Measurements from ENCODE around the gene SLCO4C1. TPM values are rescaled to one million over a fixed set of nuclear protein-coding genes. Genes with fewer than 3 reads are reported as not detected.

The SLCO4C1 gene
- total and polyA plus RNA-seq, 2 of the 4 experiments (the other 2 are of a cell fraction) = not detected

GRCh38 chr5:102249381-102249780 lies 46.7 kb downstream of the SLCO4C1 start:
- dilution Hi-C loops (cut with HindIII; ENCODE audit: low sequenced_read_pairs, unreplicated experiment) = no loop called here
- in situ Hi-C loops (cut with MboI; ENCODE audit: low sequenced_read_pairs) = no loop called here
- no peak overlapping the region for H2BK20ac ChIP-seq (ENCODE audit: low read depth, low read length)

More at GRCh38 chr5:102249381-102249780, 46.7 kb downstream of the SLCO4C1 start:
- intact Hi-C loops (cut with micrococcal nuclease) = no loop called here
- no peaks in the 10 kb centered on the region for H3K9me1 ChIP-seq (ENCODE audit: insufficient read depth, low read length)
- TF ChIP-seq CTCF (conservative IDR thresholded peaks at IDR 0.05; ENCODE audit: low read depth, low read length) (no peak), USF2 (IDR thresholded peaks at IDR 0.05; ENCODE audit: low read depth, low read length) (no peak), RCOR1 (IDR thresholded peaks at IDR 0.05; ENCODE audit: insufficient replicate concordance, low read length) (no peak), MAZ (IDR thresholded peaks at IDR 0.05; ENCODE audit: borderline replicate concordance, low read depth, low read length) (no peak), SMC3 (IDR thresholded peaks at IDR 0.05; ENCODE audit: low read depth, low read length) (no peak), BHLHE40 (IDR thresholded peaks at IDR 0.05; ENCODE audit: low read depth, low read length) (no peak), FOS (IDR thresholded peaks at IDR 0.05; ENCODE audit: low read depth, low read length) (no peak), POLR2A (IDR thresholded peaks at IDR 0.05; ENCODE audit: low read depth, low read length) (no peak), RAD21 (IDR thresholded peaks at IDR 0.05; ENCODE audit: low read length) (no peak), RFX5 (IDR thresholded peaks at IDR 0.05; ENCODE audit: low read depth, low read length) (no peak), MAFK (IDR thresholded peaks at IDR 0.05; ENCODE audit: low read depth, low read length) (no peak), CEBPB (IDR thresholded peaks at IDR 0.05; ENCODE audit: low read depth, low read length) (no peak), CHD1 (IDR thresholded peaks at IDR 0.05; ENCODE audit: low read depth, low read length) (no peak), ELK1 (IDR thresholded peaks at IDR 0.05; ENCODE audit: borderline replicate concordance, low read depth, low read length) (no peak)
- no peak overlapping the region for H2AK9ac ChIP-seq (replicated peaks; ENCODE audit: low read depth, low read length, poor library complexity)
- H3K23ac ChIP-seq (ENCODE audit: low read depth, low read length) = no peak overlapping the region
- no peak overlapping the region for H3K4ac ChIP-seq (ENCODE audit: low read depth, low read length)
- no CpG with 5 or more reads among the region's 3 CpGs for WGBS, 2 experiments (ENCODE audit: extremely low coverage in 2 of 2, insufficient read length in 1 of 2)
- H4K20me1 ChIP-seq (ENCODE audit: insufficient read depth, low read length) = no peaks in the 10 kb centered on the region
- H2AK5ac ChIP-seq (ENCODE audit: low read depth, low read length) = no peak overlapping the region
- H2BK5ac ChIP-seq (ENCODE audit: low read depth, low read length, poor library complexity, severe bottlenecking) = no peak overlapping the region
- H3K27ac ChIP-seq (ENCODE audit: insufficient read depth, low read length) = no peak overlapping the region
- CTCF ChIA-PET = no interaction called here
- DNase-seq = no peak
- POLR2A ChIA-PET (ENCODE audit: unreplicated experiment) = no interaction called here
- H3K14ac ChIP-seq (replicated peaks; ENCODE audit: low read depth, low read length) = no peak overlapping the region
- H3K9ac ChIP-seq (ENCODE audit: low read depth, low read length) = no peak overlapping the region
- no peaks in the 10 kb centered on the region for H3K36me3 ChIP-seq (ENCODE audit: control insufficient read depth, insufficient read depth, low read length)
- BruUV-seq (replicated peaks) = no TSS peak
- H4K91ac ChIP-seq (ENCODE audit: insufficient read depth, low read depth, low read length) = no peak overlapping the region
- no peak for ATAC-seq (ENCODE audit: low read depth)
- H2BK15ac ChIP-seq (ENCODE audit: low read depth, low read length) = no peak overlapping the region
- H3K56ac ChIP-seq (ENCODE audit: extremely low read depth, insufficient read depth, low read length) = no peak overlapping the region
- H3K18ac ChIP-seq (ENCODE audit: low read depth, low read length) = no peak overlapping the region
- H3K4me3 ChIP-seq (ENCODE audit: insufficient read depth, low read depth, low read length) = no peak overlapping the region
- H4K8ac ChIP-seq (ENCODE audit: low read depth in 2 of 2, low read length in 2 of 2) = no peak overlapping the region
- no peaks in the 10 kb centered on the region for H3K79me1 ChIP-seq (ENCODE audit: low read depth in 1 of 2, low read length in 2 of 2)
- H2BK120ac ChIP-seq (ENCODE audit: low read depth, low read length) = no peak overlapping the region
- H3K4me1 ChIP-seq (ENCODE audit: control insufficient read depth, insufficient read depth, low read length) = no peaks in the 10 kb centered on the region
- H4K5ac ChIP-seq (ENCODE audit: low read depth, low read length) = no peak overlapping the region
- no peaks in the 10 kb centered on the region for H3K9me3 ChIP-seq (ENCODE audit: control insufficient read depth, insufficient read depth, low read length)
- H3K27me3 ChIP-seq (ENCODE audit: control insufficient read depth, insufficient read depth, low read length) = no peaks in the 10 kb centered on the region
- no peak overlapping the region for H3K4me2 ChIP-seq (ENCODE audit: low read depth, low read length)
- no peak overlapping the region for H2AFZ ChIP-seq (replicated peaks; ENCODE audit: low read length, poor library complexity)

Measured in IMR-90 (cell line).